HG03520 (cell line): ENCODE data around the gene EGFR.

Source experiments
- ATAC-seq: cut with Tn5 transposase; IDR thresholded peaks from one replicate; pipeline ENCODE4 v1.9.1; 2021; ENCODE audit warnings: mild to moderate bottlenecking, moderate library complexity; ENCODE audit not compliant: unreplicated experiment

EGFR gene

DNA sequence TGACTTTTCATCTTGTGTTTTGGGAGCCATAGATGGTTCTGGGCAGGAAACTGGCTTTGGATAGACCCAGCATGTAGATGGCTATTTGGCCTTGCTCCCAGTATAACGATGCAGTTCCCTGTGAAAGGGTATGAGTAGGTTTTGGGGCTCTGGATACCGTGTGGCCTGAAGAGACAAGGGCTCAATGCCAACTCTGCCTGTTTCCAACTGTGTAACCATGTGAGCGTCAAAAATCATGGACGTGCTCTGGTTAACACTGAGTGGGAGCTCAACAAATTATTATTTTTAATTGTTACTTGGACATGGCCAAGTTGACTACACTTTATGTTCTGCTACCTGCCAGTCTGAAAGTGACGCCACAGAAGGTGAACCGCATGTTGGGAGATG, 41.8 kb downstream of the EGFR start:
- ATAC-seq, result no peak

DNA sequence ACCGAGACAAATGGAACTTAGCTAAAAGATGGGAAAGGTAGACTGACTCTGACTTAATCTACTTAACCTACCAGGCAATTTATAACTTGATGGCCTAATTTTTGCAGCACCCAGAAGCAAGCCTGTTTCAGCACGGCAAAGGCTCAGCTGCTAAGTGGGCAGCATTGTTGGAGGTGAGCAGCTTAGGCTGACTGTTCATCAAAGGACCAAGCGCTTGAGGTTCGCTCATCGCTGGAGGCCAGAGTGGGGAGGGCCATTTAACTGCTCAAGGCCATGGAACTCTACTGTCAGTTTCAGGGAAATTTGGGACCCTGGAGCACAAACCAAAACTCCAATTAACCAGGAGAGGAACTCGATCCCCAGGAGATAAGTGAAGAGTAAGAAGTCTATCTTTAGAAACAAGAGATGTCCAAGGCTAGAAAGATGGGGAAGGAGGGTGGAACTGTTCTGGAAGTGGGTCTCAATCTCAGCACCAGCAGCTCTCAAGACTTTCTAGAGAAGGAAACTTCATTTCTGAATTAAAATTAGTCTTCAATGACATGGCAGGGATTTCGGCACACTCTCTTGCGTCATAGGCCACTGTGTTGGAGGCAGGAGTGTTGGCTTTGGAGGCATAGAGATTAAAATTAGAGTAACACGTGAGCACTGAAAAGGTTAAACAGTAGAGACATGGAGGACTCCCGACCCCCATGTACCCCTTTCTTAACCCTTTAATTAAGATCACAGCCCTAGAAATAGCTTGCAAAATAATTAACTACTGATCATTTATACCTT, 43.1 kb downstream of the EGFR start:
- no peak for ATAC-seq

DNA sequence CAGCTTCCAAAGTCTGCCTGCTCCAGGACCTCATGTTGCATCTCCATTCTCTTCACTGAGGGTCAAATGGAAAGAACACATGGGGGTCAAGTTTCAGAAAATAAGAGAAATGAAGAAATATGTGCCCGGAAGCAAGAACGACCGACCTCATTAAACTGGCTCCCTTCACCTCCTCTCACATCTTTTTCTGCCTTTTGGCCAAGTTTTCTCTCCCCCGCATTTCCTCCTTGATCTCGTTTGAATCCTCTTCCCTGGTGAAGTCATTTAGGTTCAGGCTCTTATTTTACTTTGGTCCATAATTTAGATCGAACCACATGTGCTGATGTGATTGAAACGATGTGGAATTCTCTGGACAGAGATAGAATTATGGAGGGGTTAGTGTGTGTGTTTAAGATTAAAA, 44.2 kb downstream of the EGFR start:
- ATAC-seq, result no peak

DNA sequence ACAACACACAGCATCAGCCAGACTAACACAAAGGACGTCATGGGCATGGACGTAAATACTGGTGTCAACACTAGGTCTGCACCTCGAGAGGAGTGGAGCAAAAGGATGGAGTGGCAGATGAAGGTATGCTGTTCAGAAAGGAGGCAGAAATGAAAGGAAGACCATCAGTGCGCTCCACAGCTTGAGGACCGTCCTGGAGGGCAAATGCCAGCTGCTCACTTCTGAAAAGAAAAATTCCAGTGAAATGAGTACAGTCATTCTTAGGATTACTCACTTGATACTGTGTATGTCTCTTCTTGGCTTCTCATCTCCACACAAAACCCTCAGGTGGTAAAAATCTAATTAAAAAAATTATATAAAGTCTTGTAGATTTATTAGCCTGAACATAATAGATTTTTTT, 44.8 kb downstream of the EGFR start:
- ATAC-seq, result no peak

DNA sequence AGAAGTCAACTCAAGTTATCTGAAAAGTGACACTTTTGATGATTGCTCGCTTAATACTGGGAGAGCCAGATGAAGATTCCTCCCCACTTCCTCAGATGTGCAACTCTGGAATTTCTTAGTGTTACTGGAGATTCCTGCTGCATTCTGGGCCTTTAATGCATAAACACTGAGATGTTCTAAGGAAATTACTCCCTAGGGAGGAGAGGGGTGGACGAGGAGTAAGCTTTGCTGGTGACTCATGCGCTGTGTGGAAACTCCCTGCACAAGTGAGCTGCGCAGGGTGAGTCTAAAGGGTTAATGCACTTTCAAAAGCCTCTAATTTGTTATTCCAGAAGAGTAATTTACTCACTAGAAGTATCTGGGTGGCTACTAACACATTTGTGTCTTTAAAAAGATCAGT, 46.3 kb downstream of the EGFR start:
- no peak for ATAC-seq

DNA sequence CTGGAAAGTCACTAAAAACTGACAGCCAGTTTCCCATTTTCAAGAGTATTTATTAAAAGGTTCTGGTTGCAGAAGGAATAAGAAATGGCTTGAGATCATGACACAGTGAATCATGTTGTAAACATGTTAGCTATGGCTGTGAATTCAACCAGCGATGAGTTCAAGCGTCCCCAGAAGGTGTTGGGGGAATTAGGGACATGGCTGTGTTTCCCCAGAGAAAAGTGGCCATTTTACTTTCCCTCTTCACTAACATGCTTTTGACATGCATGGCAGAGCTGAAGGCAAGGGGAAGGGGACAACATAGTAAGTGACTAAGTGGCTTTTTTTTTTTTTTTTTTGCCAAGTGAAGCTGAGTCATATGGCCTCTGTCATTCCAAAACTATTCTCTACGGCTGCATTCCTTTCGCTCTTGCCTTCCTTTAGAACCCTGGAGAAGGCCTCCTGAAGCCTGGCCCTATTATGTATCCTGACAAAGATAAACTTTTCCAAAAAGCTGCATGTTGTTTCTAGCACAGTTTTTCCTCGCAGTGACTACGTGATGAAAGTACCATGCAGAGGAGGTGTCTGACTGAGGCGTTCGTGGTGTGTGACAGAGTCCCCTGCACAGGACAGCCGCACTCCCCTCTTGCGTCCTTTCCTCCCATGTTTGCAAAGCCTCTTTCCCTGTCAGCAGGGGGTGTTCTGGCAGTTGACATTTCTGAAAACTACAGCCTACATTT, 46.9 kb downstream of the EGFR start:
- no peak for ATAC-seq

DNA sequence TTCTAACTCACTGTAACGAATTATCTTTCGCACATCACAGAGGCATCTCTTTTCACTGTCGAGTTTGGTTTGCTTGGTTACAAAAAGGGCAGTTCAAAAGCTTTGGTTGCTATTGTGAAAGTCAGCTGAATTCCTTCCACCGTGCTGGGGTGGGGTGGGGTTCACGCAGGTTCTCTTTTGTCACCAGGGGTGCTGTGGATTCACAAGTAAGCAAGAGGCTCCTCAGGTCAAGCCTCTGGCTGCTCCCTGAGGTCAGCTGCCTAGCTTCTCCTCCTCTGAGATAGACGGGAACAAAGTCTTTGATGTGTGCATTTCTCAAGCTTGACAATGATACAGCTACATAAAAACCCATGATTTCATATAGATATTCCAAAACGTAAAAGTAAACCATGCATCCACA, 47.7 kb downstream of the EGFR start:
- ATAC-seq, result no peak

DNA sequence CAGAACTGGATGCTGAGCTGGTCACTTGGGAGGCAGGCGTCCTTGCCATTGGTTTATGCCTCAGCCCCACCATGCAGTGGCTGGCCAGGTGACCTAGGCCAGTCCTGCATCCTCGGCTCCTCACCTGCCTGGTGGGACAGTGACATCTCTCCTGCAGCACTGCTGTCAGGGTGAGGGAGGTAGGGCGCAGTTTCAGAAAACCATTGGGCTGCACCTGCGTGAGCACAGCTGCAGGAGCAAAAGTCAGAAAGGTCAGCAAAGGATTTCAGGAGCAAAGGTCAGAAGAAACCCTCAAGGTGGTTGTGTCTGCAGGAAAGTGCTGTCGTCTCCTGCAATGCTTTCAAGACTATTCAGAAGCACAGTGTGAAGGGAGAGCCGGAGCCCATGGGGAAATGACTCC, 48.1 kb downstream of the EGFR start:
- no peak for ATAC-seq

DNA sequence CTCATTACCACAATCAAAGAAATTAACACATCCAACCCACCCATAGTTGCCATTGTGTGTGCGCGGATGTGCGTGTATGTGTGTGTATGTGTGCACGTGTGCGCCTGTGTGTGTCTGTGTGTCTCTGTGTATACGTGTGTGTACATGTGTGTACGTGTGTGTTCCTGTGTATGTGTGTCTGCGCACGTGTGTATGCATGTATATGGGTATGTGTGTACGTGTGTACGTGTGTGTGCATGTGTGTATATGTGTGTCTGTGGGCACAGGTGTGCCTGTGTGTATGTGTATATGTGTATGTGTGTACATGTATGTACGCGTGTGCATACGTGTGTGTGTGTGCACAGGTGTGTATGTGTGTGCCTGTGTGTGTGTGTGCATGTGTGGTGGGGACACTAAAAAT, 48.9 kb downstream of the EGFR start:
- ATAC-seq, result no peak

DNA sequence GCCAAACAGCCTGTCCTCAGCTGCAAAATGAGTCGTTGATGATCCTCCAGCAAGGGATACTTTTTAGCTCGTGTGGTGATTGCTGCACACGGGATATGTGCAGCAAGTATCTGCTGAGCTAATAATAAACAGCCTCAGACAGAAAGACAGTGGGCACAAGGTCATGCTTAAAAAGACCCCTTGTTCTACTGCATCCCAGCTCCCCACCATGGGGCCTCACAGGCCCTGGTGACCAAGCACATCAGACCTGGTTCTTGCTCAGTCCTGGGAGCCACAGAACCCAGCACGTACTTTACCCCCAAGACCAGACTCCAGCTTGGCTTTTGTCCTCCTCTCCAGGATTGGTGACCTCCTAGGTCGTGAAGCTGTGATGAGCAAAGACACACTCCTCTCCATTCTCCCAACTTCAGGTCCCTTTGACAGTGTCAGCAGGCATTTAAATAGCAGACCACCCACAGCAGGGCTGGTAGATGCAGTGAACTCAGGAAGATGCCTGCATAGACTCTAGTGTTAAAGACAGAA, 50.5 kb downstream of the EGFR start:
- ATAC-seq, result no peak

DNA sequence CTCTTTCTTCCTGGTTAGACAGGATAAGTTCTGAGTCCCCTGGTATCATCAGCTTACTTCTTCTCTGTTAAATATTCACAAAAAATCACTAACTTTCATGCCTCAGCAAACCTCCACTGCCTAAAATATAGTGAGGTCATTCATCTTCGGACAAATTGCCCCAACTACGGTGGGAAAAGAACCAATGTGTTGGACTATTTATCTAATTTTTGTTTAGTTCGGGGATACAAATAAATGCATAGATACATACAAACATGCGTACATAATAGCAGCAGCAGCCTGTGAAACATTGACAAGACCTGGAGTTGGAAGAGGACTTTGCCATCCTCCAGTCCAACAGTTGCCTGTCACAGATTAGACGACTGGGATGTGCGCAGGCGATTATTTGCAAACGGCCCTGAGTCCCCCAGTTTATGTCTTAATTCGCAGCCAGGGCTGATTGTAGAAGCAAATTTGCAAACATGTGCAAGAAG, 51.5 kb downstream of the EGFR start:
- ATAC-seq, result no peak

DNA sequence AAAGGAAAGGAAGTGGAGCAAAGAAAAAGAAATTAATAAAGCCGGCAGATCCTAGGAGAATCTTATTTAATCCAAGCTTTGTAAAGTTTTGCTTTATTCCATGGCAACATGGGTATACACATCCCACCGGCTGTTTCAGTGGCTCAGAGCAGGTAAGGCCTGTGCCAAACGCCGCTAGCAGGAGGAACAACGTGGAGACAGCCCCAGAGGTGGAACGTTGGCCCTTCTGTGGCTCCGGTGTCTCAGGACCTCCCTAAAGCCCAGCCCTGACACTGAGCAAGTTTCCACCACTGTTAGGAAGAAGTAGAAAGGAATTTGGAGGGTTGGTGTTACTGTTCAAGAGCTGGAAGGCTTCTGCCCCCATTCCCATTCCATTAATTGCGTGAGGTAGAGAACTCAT, 52.0 kb downstream of the EGFR start:
- ATAC-seq, result no peak

DNA sequence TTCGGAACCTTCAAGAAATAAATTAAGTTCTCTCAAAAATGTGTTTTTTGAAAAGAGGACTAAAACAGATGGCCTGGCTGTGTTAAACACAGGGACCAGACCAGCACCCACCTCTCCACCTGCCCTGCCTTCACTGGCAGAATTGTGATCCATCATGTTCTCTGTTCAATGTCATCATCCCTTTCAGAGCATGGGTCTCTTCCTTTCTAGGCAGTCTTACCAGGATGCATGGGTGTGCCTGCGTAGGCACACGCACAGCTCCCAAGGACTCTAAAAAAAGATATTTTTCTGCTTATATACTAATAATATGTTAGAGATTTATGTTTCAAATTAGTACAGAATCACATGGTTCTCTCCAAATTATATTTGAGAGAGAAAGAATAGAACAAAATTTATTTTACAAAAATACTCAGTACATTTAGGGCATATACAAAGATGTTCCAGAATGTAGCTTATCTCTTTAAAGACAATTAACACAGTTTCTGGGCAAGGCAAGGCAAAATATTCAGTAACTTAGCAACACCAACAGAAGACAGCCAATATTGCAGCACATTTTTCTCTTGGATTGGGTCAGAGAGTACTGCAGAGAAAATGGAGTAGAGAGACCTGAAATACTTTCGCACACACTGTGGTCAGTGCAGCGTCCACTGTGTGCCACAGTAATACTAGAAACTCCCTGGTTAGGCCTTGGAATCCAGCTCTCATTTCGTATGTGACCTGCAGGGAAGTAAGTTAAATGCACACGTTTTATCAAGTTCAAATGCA, 52.8 kb downstream of the EGFR start:
- ATAC-seq, result no peak

DNA sequence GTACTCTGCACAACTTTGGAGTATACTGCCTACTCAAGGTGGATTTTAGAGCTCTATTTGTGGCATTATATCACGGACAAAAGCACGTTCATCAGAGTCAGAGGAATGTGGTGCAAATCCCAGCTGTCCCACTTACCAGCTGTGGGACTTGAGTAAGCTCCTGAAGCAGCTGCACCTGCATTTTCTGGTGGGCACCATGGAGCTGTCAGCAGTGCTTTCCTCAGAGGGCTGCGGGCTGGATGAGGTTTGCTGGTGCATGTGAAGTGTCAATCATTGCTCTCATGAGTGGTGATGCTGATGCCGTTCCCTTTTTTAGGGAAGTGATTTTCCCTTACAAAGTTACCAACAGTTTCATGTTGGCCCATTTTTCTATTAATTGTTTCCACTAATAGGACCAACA, 53.4 kb downstream of the EGFR start:
- no peak for ATAC-seq

DNA sequence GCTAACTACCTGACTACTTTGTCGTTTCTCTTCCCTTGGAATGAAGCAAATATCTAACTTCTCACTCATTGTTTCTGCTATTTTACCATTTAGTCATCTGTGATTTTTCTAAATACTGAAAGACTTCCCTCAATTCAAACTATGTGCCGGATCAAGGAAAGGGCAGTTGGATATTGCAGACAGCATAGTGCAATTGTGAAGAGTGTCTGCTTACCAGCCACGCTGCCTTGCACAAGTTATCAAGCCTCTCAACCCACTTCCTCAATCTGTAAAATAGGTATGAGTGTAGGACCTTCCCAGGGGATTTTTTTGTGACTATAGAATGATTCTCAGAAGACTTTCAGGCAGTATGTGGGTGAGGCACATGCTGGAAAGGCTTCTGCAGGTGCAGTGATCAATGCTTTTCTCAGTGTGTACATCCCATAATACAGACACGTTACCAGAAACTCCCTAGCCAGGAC, 54.3 kb downstream of the EGFR start:
- peak; percentile 56 for ATAC-seq

DNA sequence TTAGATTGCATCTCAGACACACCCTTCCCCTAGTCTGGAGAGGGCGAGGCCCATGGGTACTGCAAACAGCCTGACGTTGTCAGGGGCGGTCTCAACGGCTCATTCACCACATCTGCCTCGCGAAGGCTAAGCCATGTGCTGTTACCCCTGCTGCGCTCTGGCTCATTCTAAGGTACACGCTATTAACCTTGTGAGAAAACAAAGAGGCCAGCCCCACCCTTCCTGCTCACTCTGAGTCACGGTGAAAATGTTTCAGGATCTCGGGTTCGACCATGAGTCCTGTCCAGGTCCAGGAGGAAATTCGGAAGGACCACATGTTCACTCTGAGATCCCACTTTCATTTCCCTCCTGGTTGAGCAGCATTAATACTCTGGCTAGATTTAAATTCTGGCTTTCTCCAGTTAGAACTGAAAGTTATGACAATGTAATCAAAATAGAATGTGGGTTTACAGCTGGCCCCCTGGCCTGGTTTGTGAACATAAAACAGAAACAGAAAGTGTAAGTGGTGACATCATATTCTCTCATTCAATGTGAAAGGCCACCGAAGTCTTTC, 55.2 kb downstream of the EGFR start:
- peak; percentile 89 for ATAC-seq

DNA sequence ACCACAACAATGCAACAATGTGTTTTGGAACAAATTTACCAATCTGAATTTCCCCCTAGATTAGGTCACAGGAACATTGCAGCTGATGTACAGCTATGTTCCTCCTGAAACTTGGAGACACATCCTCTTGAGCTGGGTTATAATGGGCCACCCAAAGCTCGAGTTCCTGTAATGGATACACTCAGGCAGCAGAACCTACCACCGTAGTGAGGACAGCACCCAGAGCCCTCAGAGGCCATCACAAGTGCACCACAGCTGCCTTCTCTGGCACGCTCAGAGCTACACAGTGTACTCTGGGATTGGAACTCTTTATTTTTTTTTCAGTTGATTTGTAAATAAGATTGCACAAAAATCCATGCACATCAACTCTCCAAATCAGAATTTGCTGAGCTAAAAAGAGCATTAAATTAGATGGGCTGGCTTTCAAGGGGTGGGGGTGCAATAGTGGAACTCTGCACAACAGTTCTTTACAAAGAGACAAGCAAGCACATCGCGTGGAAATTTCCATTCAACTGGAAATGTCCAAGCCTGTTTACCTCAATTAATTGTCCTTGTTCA, 56.7 kb downstream of the EGFR start:
- no peak for ATAC-seq

DNA sequence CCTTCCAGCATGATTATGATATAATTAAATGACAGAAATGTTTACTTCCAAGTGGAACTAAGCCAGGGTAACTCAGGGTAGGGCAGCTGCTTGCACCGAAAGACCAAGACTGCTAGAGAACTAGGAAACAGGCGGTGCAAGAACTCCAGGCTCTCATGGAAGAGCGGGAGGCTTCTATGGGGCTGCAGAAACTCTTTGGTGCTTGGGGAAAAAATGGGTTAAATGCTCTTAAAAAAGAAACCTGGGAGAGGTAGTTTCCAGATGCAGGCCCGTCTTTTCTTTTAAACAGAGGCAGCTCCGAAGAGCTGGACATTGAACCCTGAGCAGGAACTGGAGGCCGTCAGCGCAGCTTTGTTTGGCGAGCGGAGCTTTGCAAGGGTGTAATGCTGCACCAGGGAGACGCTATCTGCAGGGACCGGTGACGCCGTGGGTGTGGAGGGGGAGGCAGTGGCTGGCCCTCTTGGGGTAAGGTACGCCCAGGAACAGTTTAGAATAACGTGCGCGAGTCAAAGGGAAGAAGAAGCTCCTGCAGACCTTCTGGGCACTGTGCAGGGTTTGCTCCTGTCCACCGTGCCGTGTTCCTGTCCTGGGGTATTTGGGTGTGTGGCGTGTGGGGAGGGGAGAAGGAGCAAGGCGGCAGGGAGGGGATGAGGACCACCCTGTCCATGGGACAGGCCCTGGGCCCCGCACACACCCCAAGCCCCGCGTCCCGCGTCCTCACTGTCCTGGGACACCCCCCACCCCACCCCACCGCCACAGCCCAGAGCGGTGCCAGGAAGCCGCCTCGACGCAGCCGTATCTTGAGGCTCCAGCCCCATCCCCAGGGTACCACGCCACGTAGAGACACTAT, 59.0 kb downstream of the EGFR start:
- ATAC-seq, result no peak

DNA sequence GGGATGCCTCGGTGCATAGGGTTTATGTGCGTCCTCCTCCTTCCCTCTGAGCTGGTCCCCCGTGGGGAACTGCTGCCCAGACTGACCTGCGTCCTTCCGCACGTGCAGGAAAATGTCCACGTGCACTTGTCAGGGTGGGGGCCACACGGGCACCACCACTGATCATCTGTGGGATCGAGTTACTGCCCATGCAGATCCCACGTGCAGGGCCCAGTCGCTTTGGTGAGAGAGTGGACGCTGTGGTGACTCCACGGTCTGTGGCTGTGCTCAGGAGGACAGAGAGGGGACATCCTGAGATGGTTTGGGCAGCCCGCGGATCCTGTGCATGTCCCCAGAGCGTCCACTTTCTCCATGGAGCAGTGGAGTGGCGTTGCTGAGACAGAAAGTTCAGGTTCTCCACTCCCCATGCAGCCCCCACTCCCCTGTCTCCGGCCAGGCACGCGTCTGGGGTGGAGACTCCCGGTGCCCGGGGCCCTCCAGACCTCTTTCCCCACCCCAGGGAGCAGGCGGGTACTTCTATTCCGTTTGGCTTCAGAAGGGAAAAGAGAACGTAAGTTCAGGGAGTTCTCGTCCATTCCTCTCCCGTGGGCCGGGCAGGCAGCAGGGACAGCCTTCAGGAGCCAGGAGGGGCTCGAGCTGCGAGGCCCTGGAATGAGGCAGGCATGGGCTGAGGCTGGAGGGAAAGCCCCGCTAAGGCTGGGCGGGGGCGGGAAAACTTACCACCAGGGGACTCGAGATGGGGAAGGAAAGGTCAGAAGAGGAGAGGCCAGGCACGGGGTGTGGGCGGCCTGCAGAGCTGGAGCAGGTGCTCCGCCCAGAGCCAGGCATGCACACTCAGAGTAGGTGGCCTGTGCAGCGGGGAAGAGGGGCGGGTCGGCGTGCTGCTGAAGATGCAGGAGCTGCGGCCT, 59.9 kb downstream of the EGFR start:
- ATAC-seq, result no peak
